NCI-H1092 treated with DMSO at 0.1 percent for 48 hours (cell line): ENCODE measurements around the gene ANKRD44.
"Not testable (repeated sequence)": the region's sequence is repeated elsewhere in the genome, so short reads cannot be mapped to it uniquely, and the experiment has no call there.

Experiments used
- DNase-seq: peaks from one replicate; lab custom pipeline; 2025; lab: John Stamatoyannopoulos, UW

The ANKRD44 gene

GRCh38 chr2:197287596-197287932, 23.0 kb downstream of the ANKRD44 start:
- not testable (repeated sequence) for DNase-seq

GRCh38 chr2:197286805-197287595, 23.6 kb downstream of the ANKRD44 start:
- no peak for DNase-seq

GRCh38 chr2:197285361-197285760, 25.2 kb downstream of the ANKRD44 start:
- no peak for DNase-seq

- no peak for DNase-seq
Measured at GRCh38 chr2:197284956-197285355, 25.6 kb downstream of the ANKRD44 start.

- DNase-seq: no peak
Measured at GRCh38 chr2:197281421-197281820, 29.2 kb downstream of the ANKRD44 start.

GRCh38 chr2:197280015-197280702, 30.4 kb downstream of the ANKRD44 start:
- no peak for DNase-seq

- DNase-seq: no peak
Measured at GRCh38 chr2:197278799-197279763, 31.5 kb downstream of the ANKRD44 start.

- no peak for DNase-seq
Measured at GRCh38 chr2:197277794-197278193, 32.8 kb downstream of the ANKRD44 start.

GRCh38 chr2:197276156-197276555, 34.4 kb downstream of the ANKRD44 start:
- DNase-seq: no peak

GRCh38 chr2:197274937-197275336, 35.6 kb downstream of the ANKRD44 start:
- DNase-seq: no peak

GRCh38 chr2:197274349-197274748, 36.2 kb downstream of the ANKRD44 start:
- DNase-seq: no peak

- peak; percentile 91 for DNase-seq
Measured at GRCh38 chr2:197273485-197273884, 37.1 kb downstream of the ANKRD44 start.

- no peak for DNase-seq
Measured at GRCh38 chr2:197270601-197271000, 40.0 kb downstream of the ANKRD44 start.

GRCh38 chr2:197269815-197270214, 40.8 kb downstream of the ANKRD44 start:
- DNase-seq: no peak

GRCh38 chr2:197268786-197269584, 41.6 kb downstream of the ANKRD44 start:
- no peak for DNase-seq

GRCh38 chr2:197266477-197266876, 44.1 kb downstream of the ANKRD44 start:
- no peak for DNase-seq

GRCh38 chr2:197265924-197266323, 44.7 kb downstream of the ANKRD44 start:
- DNase-seq: no peak

GRCh38 chr2:197265036-197265435, 45.5 kb downstream of the ANKRD44 start:
- DNase-seq: no peak

GRCh38 chr2:197264332-197264731, 46.2 kb downstream of the ANKRD44 start:
- DNase-seq: no peak

GRCh38 chr2:197263077-197263476, 47.5 kb downstream of the ANKRD44 start:
- DNase-seq: no peak

GRCh38 chr2:197261808-197262226, 48.8 kb downstream of the ANKRD44 start:
- DNase-seq: peak; percentile 26
